Hippocampal formation (tissue), 2 donors: ENCODE data around the gene LRRC23.

ENCODE experiments used
- DNase-seq, 2 donors: peaks; one replicate each; lab custom pipeline; 2025; lab: John Stamatoyannopoulos, UW

LRRC23 gene

GRCh38 chr12:6943722-6944380, 39.2 kb downstream of the LRRC23 start, which contains the start of the genes C12orf57 and RNU7-1:
Gene C12orf57 (plus strand): TSS chr12:6944022. CDS start chr12:6944122, 100 bp downstream.
Gene RNU7-1 (plus strand): TSS chr12:6943816.
- DNase-seq: peak; percentile 61 to 88

- DNase-seq: peak; percentile 76 to 91
Measured at GRCh38 chr12:6944381-6945186, 40.0 kb downstream of the LRRC23 start.

GRCh38 chr12:6945613-6946012, 41.0 kb downstream of the LRRC23 start:
- DNase-seq: no peak

- no peak for DNase-seq
Measured at GRCh38 chr12:6946033-6946919, 41.7 kb downstream of the LRRC23 start.

GRCh38 chr12:6946920-6947374, 42.3 kb downstream of the LRRC23 start:
- DNase-seq: no peak

GRCh38 chr12:6947615-6948014, 43.0 kb downstream of the LRRC23 start:
- no peak for DNase-seq

GRCh38 chr12:6948873-6949594, 44.4 kb downstream of the LRRC23 start:
- no peak for DNase-seq

- no peak for DNase-seq
Measured at GRCh38 chr12:6950401-6950801, 45.8 kb downstream of the LRRC23 start.

- no peak for DNase-seq
Measured at GRCh38 chr12:6950811-6951540, 46.4 kb downstream of the LRRC23 start, which contains the start of gene PTPN6. Gene PTPN6 (plus strand): TSS chr12:6951356. CDS start chr12:6951513, 157 bp downstream.

GRCh38 chr12:6951551-6952120, 47.0 kb downstream of the LRRC23 start:
- no peak for DNase-seq

- DNase-seq: no peak
Measured at GRCh38 chr12:6952121-6952862, 47.7 kb downstream of the LRRC23 start.

- no peak for DNase-seq
Measured at GRCh38 chr12:6952863-6953441, 48.3 kb downstream of the LRRC23 start.

- DNase-seq: peak in 1 of 2 donors; percentile 47
Measured at GRCh38 chr12:6953442-6954315, 49.1 kb downstream of the LRRC23 start.

- no peak for DNase-seq
Measured at GRCh38 chr12:6954316-6955107, 49.9 kb downstream of the LRRC23 start.

- no peak for DNase-seq
Measured at GRCh38 chr12:6955108-6956020, 50.7 kb downstream of the LRRC23 start.
